HTR-8/SVneo (cell line): Measurements from ENCODE around the gene MPO.
A peak's percentile ranks its signal among the peaks of the same experiment; 100 is the strongest.

ENCODE experiments used
- DNase-seq: peaks from one replicate; pipeline ENCODE4 v3.0.0; 2011; ENCODE audit warnings: low spot score, mixed read lengths; ENCODE audit not compliant: insufficient read length
- FAIRE-seq: peaks from 2 replicates; lab custom pipeline; 2011; peaks lifted over from hg19 to GRCh38; lab: Jason Lieb, UNC

MPO gene

GRCh38 chr17:58268774-58269556, 11.8 kb downstream of the MPO start:
- DNase-seq (no peak), FAIRE-seq (no peak)

- DNase-seq (no peak), FAIRE-seq (no peak)
Measured at GRCh38 chr17:58268326-58268725, 12.4 kb downstream of the MPO start.

DNA sequence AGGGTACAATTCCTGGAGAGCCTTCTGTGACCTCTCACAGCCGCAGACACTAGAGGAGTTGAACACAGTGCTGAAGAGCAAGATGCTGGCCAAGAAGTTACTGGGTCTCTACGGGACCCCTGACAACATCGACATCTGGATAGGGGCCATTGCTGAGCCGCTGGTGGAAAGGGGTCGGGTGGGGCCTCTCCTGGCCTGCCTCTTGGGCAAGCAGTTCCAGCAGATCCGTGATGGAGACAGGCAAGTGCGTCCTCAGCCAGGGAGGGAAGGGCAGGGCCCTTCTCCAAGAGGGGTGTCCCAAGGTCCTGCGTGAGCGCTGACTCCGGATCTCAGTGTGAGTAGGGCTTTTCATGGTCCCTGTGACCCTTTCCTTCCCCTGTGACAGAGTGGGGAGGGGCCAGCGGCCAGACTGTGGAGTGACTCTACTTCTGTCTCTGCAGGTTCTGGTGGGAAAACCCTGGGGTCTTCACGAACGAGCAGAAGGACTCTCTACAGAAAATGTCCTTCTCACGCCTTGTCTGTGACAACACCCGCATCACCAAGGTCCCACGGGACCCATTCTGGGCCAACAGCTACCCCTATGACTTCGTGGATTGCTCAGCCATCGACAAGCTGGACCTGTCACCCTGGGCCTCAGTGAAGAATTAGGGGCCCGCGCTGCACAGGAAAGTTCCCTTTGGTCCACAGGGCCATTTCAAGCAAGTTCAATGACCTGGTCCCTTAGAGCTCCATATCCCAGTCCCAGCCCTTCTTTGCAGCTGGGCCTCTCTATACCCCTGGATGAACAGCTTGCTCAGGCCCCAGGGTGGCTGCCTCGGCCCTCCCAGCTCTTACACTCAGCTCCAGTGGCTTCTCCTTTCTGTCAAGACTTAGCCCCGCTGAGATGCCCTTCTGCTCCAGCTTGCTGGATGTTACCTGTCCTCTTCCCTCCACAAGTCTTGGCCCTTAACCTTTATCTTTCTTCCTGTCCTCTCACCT, 13.1 kb downstream of the MPO start:
- FAIRE-seq (no peak), DNase-seq (no peak)

- DNase-seq (no peak), FAIRE-seq (no peak)
Measured at GRCh38 chr17:58265902-58266875, 14.5 kb downstream of the MPO start.

DNA sequence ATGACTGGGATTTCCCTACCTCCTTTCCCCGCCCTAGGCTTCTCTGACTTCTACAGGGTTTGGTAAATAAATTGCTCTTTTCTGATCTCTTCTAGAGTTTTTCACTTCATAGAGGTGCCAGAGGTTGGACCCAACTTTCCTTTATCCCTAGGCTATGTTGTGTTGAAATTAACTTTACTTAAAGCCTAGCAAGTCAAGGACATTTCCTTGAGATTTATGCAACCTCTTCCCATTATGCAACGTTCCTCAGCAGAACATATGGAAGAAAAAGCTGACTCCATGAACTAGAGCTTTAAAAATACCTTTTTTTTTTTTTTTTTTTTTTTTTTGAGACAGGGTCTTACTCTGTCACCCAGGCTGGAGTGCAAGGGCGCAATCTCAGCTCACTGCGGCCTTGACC, 15.5 kb downstream of the MPO start:
- FAIRE-seq = no peak
- DNase-seq = no peak

- no peak for DNase-seq
- FAIRE-seq = peak; percentile 28
Measured at GRCh38 chr17:58264407-58265103, 16.2 kb downstream of the MPO start.

- DNase-seq = no peak
- no peak for FAIRE-seq
Measured at GRCh38 chr17:58263773-58264172, 17.0 kb downstream of the MPO start.

- DNase-seq (no peak), FAIRE-seq (no peak)
Measured at GRCh38 chr17:58262149-58262548, 18.6 kb downstream of the MPO start.

- DNase-seq = no peak
- no peak for FAIRE-seq
Measured at GRCh38 chr17:58254803-58255202, 25.9 kb downstream of the MPO start.

GRCh38 chr17:58253082-58253481, 27.7 kb downstream of the MPO start:
- FAIRE-seq = no peak

DNA sequence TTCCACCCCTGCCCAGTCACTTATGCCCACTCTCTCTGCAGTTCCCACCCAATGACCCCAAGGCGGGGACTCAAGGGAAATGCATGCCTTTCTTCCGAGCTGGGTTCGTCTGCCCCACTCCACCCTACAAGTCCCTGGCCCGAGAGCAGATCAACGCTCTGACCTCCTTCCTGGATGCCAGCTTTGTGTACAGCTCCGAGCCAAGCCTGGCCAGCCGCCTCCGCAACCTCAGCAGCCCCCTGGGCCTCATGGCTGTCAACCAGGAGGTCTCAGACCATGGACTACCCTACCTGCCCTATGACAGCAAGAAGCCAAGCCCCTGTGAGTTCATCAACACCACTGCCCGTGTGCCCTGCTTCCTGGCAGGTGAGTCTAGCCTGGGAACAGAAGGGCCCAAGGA, 28.6 kb downstream of the MPO start:
- DNase-seq (no peak), FAIRE-seq (no peak)

More at GRCh38 chr17:58253082-58253481, 27.7 kb downstream of the MPO start:
- DNase-seq = no peak

- FAIRE-seq = peak; percentile 42
- no peak for DNase-seq
Measured at GRCh38 chr17:58250344-58251011, 30.3 kb downstream of the MPO start.

DNA sequence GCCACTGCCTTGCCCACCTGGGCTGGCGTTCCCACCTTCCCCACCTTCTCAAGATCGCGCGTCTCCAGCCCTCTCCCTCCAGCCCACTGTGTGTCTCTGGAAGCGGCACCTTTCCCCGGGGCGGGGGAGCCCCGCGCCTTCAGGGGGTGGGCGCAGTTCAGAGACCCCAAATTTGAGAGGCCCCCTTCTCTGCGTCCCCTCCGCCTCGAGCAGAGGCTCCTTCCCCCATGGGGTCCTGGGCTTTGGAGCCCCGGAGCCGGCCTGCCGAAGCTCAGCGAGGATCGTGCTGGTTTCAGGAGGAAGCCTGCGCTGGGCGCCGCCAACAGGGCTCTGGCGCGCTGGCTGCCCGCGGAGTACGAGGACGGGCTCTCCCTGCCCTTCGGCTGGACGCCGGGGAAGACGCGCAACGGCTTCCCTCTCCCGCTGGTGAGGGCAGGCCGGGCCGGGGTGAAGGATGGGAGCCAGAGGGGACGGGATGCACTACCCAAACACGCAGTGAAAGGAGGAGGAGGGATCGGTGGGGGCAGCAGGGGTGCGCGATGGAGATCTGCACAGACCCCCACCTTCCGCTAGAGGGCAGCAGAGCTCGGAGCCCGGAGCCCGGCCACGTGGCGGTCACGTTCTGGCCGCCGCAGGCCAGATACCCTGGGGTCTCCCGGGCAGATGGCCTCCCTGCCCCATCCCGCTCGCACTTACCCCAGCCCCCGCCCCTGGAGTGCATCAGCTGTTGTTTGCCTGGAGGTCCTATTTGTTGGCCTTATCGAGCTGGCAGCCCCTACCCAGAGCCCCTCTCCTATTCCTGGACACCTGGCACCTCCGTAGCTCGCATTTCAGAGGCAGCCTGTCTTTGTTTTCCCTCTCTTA, 31.2 kb downstream of the MPO start:
- peak; percentile 93 for DNase-seq
- no peak for FAIRE-seq

GRCh38 chr17:58248955-58249269, 31.8 kb downstream of the MPO start:
- DNase-seq (no peak), FAIRE-seq (no peak)

DNA sequence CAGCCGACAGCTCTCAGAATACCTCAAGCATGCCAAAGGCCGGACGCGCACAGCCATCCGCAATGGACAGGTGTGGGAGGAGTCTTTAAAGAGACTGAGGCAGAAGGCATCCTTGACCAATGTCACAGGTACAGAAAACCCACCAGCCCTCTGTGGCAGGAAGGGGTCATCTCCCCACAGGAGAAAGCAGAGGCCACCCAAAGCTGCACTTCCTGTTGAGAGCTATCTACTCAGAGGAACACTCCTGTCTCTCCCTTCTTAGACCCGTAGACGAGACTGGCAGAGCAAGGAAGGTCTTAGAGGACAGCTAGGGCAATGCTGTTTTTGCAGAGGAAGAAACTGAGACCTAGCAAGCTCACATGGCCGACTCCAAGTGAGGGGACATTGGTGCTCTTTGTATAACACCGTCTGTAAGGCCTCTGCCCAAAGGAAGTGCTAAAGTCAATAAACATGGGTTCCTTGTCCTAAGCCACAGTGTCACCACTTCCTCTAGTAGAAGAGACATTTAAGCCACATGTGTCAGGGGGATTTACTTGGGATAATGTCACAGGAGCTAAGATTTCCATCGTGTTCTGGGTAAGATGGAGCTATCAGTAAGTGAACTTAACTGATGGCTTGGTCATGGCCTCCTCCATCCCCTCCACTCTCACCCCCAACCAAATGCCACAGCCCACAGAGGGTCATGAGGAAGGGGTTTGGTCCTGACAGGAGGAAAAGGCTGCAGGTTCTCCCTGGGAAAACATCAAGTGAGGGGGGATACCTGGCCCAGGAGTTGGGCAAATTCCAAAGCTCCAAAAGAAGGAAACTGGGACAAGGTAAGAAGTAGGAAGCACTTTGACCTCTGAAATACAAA, 33.0 kb downstream of the MPO start:
- DNase-seq (no peak), FAIRE-seq (no peak)

GRCh38 chr17:58246781-58247180, 34.0 kb downstream of the MPO start:
- no peak for FAIRE-seq
- DNase-seq = no peak

- DNase-seq = no peak
- no peak for FAIRE-seq
Measured at GRCh38 chr17:58246104-58246740, 34.5 kb downstream of the MPO start.
